ENCODE results near the gene IGLL5.

DNA sequence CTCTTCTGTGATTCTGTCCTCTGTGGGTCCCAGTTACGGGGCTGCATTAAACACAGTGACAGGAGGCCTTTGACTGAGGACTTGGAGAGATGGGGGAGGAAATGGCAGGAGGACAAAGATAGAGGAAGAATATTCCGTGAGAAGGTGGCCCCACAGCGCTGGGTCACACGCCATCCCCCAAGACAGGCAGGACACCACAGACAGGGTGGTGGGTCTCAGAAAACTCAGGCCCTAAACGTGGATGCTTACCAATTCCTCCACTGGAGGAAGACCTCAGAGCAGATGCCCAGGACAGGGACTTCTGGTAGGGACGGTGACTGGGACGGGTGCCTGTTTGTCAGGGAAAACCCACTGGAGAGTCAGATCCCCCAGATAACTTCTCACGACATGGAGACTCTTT lies 34.0 kb downstream of the IGLL5 start:
- TF ChIP-seq CTCF (IDR thresholded peaks at IDR 0.05; ENCODE audit: low read depth, low read length) (no peak), EZH2phosphoT487 (IDR thresholded peaks at IDR 0.05; ENCODE audit: low read depth) (no peak)
